K562 (cell line): Measurements from ENCODE around the gene GRM3. TPM values are rescaled to one million over a fixed set of nuclear protein-coding genes. Genes with fewer than 3 reads are reported as not detected.
A peak's percentile ranks its signal among the peaks of the same experiment; 100 is the strongest.

ENCODE experiments used
- ATAC-seq: fragments of 200-7000 bp; cut with Tn5 transposase; 3 replicates; pipeline ENCODE4 v1.9.1; 2020; ENCODE audit warnings: moderate library complexity
- BruUV-seq: library from RNA; stranded (reverse); fragments of 400-500 nt; replicated peaks from 2 replicates; lab custom pipeline; 2021; lab: Mats Ljungman, UMichigan
- CTCF ChIA-PET: fragments of 300-600 bp; formaldehyde crosslinking; extraction: SDS; loops from one replicate; lab custom pipeline; 2021; ENCODE audit warnings: low intra/inter-chr PET ratio; lab: Yijun Ruan, JAX
- POLR2A ChIA-PET: fragments of 300-600, 350-650 bp; sonication (Branson Sonifier 250); formaldehyde crosslinking; extraction: SDS; loops from one replicate; lab custom pipeline; 2021; ENCODE audit warnings: antibody characterized with exemption, inconsistent platforms; lab: Yijun Ruan, JAX
- DNase-seq, 4 experiments: peaks; one replicate each; pipeline versions ENCODE4 v3.0.0 to v3.0.0-alpha.2; 2011 to 2018; ENCODE audit warnings: low spot score in 3 of 4, mixed read lengths in 3 of 4; ENCODE audit errors: extremely low read depth in 1 of 4
- FAIRE-seq: peaks from 2 replicates; lab custom pipeline; 2011; peaks lifted over from hg19 to GRCh38; lab: Jason Lieb, UNC
- H2AFZ ChIP-seq: 2 replicates; pipeline ENCODE4 v1.6.0; 2011; ENCODE audit warnings: low read depth, low read length, control low read depth, inconsistent platforms
- H3K27ac ChIP-seq: fragments of 200-600 bp; 3 replicates; pipeline ENCODE4 v1.8.0; 2011; ENCODE audit warnings: low read depth, mild to moderate bottlenecking, control low read depth, inconsistent platforms, low read length, moderate library complexity, mixed read lengths; ENCODE audit errors: extremely low read depth
- H3K27me3 ChIP-seq, 2 experiments: fragments of 300-600 bp in 1 of 2; 2 replicates in 1 of 2; 3 replicates in 1 of 2; pipeline versions ENCODE4 v1.6.0 to v1.8.0; 2011; ENCODE audit warnings: inconsistent platforms in 2 of 2, low read length in 2 of 2, mild to moderate bottlenecking in 1 of 2, mixed read lengths in 1 of 2, moderate library complexity in 1 of 2; ENCODE audit not compliant: control insufficient read depth in 2 of 2, insufficient read depth in 2 of 2
- H3K36me3 ChIP-seq: fragments of 300-600 bp; 3 replicates; pipeline ENCODE4 v1.8.0; 2011; ENCODE audit warnings: mild to moderate bottlenecking, low read length, inconsistent platforms; ENCODE audit not compliant: control insufficient read depth, insufficient read depth
- H3K4me1 ChIP-seq, 2 experiments: fragments of 200-600 bp in 1 of 2; replicated peaks in 1 of 2; 2 replicates in 1 of 2; 3 replicates in 1 of 2; pipeline versions ENCODE4 v1.5.1 to v1.8.0; 2011; ENCODE audit warnings: inconsistent platforms in 2 of 2, low read length in 2 of 2, mild to moderate bottlenecking in 1 of 2, mixed read lengths in 1 of 2, moderate library complexity in 1 of 2; ENCODE audit not compliant: control insufficient read depth in 2 of 2, insufficient read depth in 2 of 2
- H3K4me2 ChIP-seq: 2 replicates; pipeline ENCODE4 v1.6.1; 2011; ENCODE audit warnings: low read length, control low read depth, inconsistent platforms, mixed read lengths; ENCODE audit not compliant: insufficient read depth
- H3K4me3 ChIP-seq: fragments of 200-600 bp; sonication (generic), shearing (Covaris generic); 2 replicates; pipeline ENCODE4 v1.5.1; 2016; ENCODE audit warnings: control low read depth, inconsistent platforms
- H3K79me2 ChIP-seq: fragments of 200-600 bp; 3 replicates; pipeline ENCODE4 v1.8.0; 2011; ENCODE audit warnings: low read length, inconsistent platforms; ENCODE audit not compliant: control insufficient read depth, insufficient read depth
- H3K9ac ChIP-seq, 2 experiments: 2 replicates each; pipeline versions ENCODE4 v1.6.0 to v1.6.1; 2011; ENCODE audit warnings: low read depth in 2 of 2, low read length in 2 of 2, control low read depth in 1 of 2, inconsistent platforms in 1 of 2, mild to moderate bottlenecking in 1 of 2, mixed read lengths in 1 of 2; ENCODE audit not compliant: insufficient read depth in 1 of 2
- H3K9me1 ChIP-seq: one replicate; pipeline ENCODE4 v1.6.0; 2011; ENCODE audit warnings: inconsistent platforms, mild to moderate bottlenecking, low read length, moderate library complexity; ENCODE audit not compliant: control insufficient read depth, insufficient read depth
- H3K9me3 ChIP-seq: replicated peaks from 2 replicates; pipeline ENCODE4 v1.5.1; 2011; ENCODE audit warnings: low read depth, low read length, inconsistent platforms; ENCODE audit not compliant: control insufficient read depth, insufficient read depth
- H4K20me1 ChIP-seq: replicated peaks from 2 replicates; pipeline ENCODE4 v1.6.1; 2011; ENCODE audit warnings: low read length, inconsistent platforms, mixed read lengths; ENCODE audit not compliant: control insufficient read depth, insufficient read depth
- CBFA2T2 ChIP-seq: fragments of 450-650 bp; conservative IDR thresholded peaks from 2 replicates; pipeline ENCODE4 v1.6.1; 2017; ENCODE audit warnings: mild to moderate bottlenecking
- CHD4 ChIP-seq: fragments of 200-600 bp; sonication (generic); IDR thresholded peaks from 3 replicates; pipeline ENCODE4 v1.6.1; 2012; ENCODE audit warnings: low read depth, mild to moderate bottlenecking, mixed read lengths, low read length, inconsistent platforms; ENCODE audit not compliant: insufficient read depth, insufficient replicate concordance, poor library complexity, severe bottlenecking
- GMEB1 ChIP-seq: fragments of 250-450 bp; sonication (Bioruptor Pico); IDR thresholded peaks from 2 replicates; pipeline ENCODE4 v1.4.0; 2020; ENCODE audit warnings: mild to moderate bottlenecking
- REST ChIP-seq, 2 experiments: fragments of 450-650 bp; formaldehyde crosslinking in 1 of 2; IDR thresholded peaks; 2 replicates each; pipeline versions ENCODE4 v1.4.0 to v1.6.1; 2014 to 2020; ENCODE audit warnings: mild to moderate bottlenecking in 2 of 2, borderline replicate concordance in 1 of 2, low read depth in 1 of 2
- RNF219 ChIP-seq: fragments of 250-450 bp; sonication (Bioruptor Pico); IDR thresholded peaks from 2 replicates; pipeline ENCODE4 v1.5.0; 2022; ENCODE audit warnings: mild to moderate bottlenecking
- ZNF717 ChIP-seq: fragments of 250-450 bp; sonication (Bioruptor Pico); IDR thresholded peaks from 2 replicates; pipeline ENCODE4 v1.5.0; 2021
- WGBS: fragments of 100-300 bp; shearing (Covaris generic); methylation state at CpG from one replicate; pipeline ENCODE4 v1.1.6; 2016; ENCODE audit warnings: low coverage, mixed read lengths; ENCODE audit not compliant: insufficient coverage; ENCODE audit errors: missing lambda C conversion rate; 5-methylcytosine and 5-hydroxymethylcytosine counted together
- in situ Hi-C: fragments of 300-500 bp; cut with MboI; formaldehyde crosslinking; loops from 4 replicates; pipeline ENCODE4 v1.15.0; 2018; ENCODE audit warnings: inconsistent platforms, mixed read lengths
- intact Hi-C: fragments of 100-400 bp; cut with micrococcal nuclease; formaldehyde crosslinking; loops from 2 replicates; pipeline ENCODE4 v1.14.2; 2022
- polyA plus RNA-seq, 8 experiments: library from polyadenylated mRNA; depleted of rRNA in 4 of 8; stranded (reverse) in 5 of 8; unstranded in 3 of 8; fragments of >200 nt; fragmentation: Nextera tagmentation in 2 of 8; fragmentation: Illumina TruSeq in 1 of 8; extraction: Ambion mirVana in 2 of 8; extraction: Trizol in 1 of 8; gene quantifications; 2 replicates each; pipeline versions ENCODE4 v1.2.1 to v1.2.3, GENCODE V29; 2011 to 2014; ENCODE audit warnings: inconsistent platforms in 1 of 8, missing spikeins in 1 of 8
- total RNA-seq, 7 experiments: library from RNA; depleted of rRNA in 6 of 7; stranded (reverse); fragments of >200 nt in 6 of 7; fragmentation: Illumina TruSeq in 2 of 7; extraction: Trizol in 2 of 7; gene quantifications; 2 replicates each; pipeline versions ENCODE4 v1.2.1 to v1.2.3, GENCODE V29; 2011 to 2021; ENCODE audit warnings: low replicate concordance in 1 of 7

Gene GRM3
- total and polyA plus RNA-seq, 9 of the 15 experiments (the other 6 are each of a cell fraction or from before 2014, with no cell fraction given): 0.03 to 0.08 (median 0.03) TPM; not detected in 6

GRCh38 chr7:86904949-86905834, 261.5 kb downstream of the GRM3 start (continued):
- TF ChIP-seq CHD4 (no peak), CBFA2T2 (no peak)

- ATAC-seq (peak; percentile 46; the same call in 1 of the 3 replicates), FAIRE-seq (no peak), DNase-seq (peak in 1 of 4 experiments; percentile 21)
- H3K4me1 ChIP-seq: no peaks in the 10 kb centered on the region
- H4K20me1 ChIP-seq: no peaks in the 10 kb centered on the region
- no peak overlapping the region for H2AFZ ChIP-seq
- H3K27me3 ChIP-seq: no peaks in the 10 kb centered on the region
- no peaks in the 10 kb centered on the region for H3K9me3 ChIP-seq
- CTCF ChIA-PET: no interaction called here
- H3K9me1 ChIP-seq: no peaks in the 10 kb centered on the region
- in situ Hi-C loops: loop anchor here (25.0 kb wide), 1 partner anchor 503 kb away; no protein-coding TSS in a partner anchor
- H3K4me3 ChIP-seq: no peak overlapping the region
- H3K36me3 ChIP-seq: peaks cover 36% of the 10 kb centered on the region
- H3K9ac ChIP-seq: no peak overlapping the region
- no peak overlapping the region for H3K27ac ChIP-seq
- no TSS peak for BruUV-seq
- intact Hi-C loops: loop anchor here (10.0 kb wide), 2 partner anchors 314 to 444 kb away; no protein-coding TSS in a partner anchor
- no peaks in the 10 kb centered on the region for H3K79me2 ChIP-seq
- no peak overlapping the region for H3K4me2 ChIP-seq
- POLR2A ChIA-PET: interaction anchor here (1.5 kb wide), 1 partner anchor 243 kb away, joined by 3 read pairs; the partner anchor contains the start of gene DMTF1
- 23% methylated on average over 1 of the region's 1 CpG for WGBS
- TF ChIP-seq GMEB1 (CRISPR knock-in tag) (no peak), REST (IDR thresholded peaks at IDR 0.05; ENCODE audit: borderline replicate concordance) (peak; percentile 95), REST (CRISPR knock-in tag; IDR thresholded peaks at IDR 0.05; ENCODE audit: low read depth) (peak; percentile 56; the same call in 1 of the 2 replicates), RNF219 (no peak), ZNF717 (no peak)
Observed at GRCh38 chr7:86908948-86909347, 265.2 kb downstream of the GRM3 start.
